GM18498 (cell line): Measurements from ENCODE around the gene TNXB.

Experiments
- ATAC-seq: cut with Tn5 transposase; IDR thresholded peaks from one replicate; pipeline ENCODE4 v1.9.1; 2021; ENCODE audit warnings: mild to moderate bottlenecking, moderate library complexity; ENCODE audit not compliant: unreplicated experiment

TNXB gene

DNA sequence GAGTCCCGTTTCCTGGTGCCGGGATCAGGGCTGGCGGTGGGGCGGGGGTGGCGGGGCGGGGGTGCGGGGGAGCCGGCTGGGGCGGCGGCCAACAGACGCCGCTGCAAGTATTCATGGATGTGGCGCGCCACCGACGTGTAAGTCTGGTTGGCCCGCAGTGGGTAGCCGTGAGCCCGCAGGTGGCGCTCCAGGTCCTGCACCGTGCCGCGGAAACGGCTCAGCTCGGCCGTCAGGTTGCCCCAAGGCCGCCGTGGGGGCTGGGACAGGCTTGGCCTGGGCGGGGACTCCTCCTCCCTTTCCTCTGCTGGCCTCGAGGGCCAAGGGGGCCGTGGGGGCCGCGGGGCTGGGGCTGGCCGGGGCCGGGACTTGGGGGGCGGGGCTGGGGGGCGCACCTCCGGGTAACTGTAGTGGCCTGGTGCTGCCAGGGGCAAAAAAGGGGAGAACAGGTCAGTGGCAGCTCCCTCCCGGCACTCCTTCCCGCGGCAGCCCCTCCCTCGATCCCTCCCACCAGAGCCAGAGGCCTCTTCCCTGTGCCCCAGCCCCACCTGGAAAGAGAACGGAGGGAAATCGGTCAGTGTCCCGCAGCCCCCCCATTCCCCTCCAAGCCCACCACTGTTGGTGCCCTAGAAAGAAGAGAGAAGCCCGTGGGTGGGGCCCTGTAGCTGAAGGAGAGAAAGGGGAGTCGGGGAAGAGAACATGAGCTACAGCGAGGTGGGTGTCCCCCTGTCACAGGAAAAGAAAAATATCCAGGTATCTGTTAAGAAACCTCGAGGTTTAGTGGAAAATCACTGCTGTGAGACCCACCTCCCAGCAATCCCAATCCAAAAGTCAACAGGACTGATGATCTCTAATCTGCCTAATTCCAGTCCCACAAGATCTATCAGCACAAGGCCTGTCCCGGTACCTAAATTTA is 21.3 kb downstream of the TNXB start:
- no peak for ATAC-seq

DNA sequence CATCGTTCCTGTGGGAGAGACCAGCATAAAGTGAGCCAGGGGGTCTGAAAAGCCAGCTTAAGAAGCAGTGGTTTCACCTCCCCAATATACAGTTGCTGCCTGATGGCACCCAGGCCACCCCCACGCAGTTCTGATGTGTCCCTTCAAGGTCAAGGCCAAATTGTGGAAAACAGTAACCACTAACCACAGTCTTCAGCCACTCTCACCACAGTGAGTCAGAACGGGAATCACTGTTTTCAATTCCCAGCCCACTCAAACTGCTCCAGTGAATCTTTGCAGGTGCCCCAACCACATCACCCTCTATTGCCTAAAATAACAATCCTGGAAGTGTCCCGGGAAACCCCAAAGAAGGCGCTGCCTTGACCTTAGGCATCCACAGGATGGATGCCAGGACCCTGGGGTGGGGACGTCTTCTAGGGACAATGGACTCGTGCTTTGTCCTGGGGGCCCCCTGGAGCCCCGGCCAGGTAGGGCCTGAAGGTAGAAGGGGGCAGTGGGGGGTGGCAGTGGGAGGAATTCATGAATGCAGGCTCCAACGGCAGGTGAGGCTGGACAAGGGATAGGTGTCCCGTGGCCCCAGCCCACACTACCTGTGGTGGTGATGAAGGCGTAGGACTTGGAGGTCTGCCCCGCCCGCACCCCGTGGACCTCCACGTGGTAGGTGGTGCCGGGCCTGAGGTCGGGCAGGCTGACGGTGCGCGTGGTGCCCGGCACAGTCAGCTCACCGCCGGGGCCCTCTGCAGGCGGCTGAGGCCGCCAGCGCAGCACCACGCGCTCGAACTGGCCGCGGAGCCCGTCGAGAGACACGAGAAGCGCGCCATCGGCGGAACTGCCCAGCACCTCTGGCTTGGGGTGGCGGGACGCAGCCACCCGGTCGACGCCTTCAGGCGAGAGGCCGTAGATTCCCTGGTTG is 22.2 kb downstream of the TNXB start:
- ATAC-seq: no peak

DNA sequence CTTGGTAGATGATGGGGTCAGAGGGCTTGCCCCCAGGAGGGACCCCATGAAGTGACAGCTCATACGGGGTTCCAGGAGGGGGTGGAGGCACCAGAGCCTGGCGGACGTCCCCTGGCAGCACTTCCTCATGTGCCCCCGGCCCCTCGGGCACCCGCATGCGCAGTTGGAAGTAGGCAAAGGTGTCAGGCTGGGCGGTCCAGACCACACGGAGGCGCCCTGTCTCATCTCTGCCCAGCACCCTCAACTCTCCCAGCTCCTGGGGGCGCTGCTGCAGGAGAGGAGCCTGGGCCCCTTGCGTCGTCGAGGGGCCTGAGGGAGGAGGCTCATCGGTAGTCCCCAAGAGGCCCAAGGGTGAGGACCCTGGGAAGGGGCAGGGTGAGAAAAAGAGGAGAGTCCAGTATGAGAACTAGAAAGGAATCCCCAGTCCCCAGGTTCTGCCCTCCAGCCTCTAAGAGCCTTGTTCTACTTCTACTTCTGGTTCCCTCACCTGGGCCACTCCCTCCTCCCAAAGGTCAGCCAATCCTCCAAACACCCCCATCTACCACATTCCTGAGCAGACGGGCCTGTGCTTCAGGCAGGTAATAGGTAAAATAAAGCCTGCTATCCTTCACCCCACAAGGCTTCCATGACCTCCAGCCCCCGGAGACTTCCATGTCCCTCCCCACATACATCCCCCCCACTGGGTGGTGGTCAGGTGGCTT is 23.2 kb downstream of the TNXB start:
- no peak for ATAC-seq

DNA sequence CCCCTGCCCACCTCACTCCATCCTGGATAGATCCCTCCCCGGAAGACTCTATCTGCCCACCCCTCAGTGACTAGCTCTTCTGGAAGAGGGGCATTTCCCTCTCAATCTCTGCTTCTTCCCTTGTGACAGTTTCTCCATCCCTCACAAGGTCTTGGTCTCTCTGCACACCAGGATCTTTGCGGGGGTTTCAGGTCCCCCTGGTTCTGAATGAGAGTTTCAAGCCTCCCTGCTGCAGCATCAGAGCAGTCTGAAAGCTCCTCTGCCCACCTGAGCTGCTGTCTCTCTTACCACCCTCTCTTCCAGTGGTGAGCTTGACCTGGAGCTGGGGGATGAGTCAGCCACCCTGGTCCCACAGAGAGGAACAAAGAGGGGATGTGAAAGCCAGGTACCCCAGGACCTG is 24.4 kb downstream of the TNXB start:
- no peak for ATAC-seq

DNA sequence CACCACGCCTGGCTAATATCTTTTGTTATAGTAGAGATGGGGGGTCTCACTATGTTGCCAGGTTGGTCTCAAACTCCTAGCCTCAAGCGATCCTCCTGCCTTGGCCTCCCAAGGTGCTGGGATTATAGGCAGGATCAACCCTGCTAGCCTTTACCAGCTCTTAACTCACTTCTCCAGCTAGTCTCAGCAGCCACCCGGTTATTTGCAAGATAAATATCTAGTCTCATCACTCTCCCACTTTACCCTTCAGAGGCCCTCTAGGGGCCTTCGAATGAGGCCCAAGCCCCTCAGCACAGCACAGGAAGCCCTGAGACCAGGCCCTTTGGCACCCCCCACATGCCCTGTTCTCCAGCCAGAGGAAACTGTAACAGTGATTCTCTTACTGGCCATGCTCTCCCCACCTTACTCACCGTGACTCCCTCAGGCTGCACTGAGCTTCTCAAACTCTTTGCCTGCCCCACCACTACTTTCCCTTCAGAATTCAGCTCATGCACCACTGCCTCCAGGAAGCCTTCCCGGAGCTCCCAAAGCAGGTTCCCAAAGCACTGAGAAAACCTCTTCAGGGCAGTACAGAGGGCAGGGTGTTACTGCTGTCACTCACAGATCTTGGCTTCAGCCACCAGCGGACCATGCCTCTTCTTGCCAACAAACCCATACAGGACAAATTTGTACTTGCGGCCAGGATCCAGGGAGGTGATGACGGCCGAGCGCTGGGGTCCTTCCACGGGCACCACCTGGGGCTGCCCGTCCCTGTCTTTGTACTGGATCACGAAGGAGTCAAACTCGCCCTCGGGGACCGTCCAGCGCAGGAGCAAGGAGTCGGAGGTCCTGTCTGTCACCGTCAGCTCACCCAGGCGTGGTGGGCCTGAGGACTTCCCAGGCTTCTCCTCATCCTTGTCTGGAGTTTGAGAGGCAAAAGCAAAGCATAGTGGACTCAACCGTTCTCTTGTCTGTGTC is 25.0 kb downstream of the TNXB start:
- ATAC-seq: no peak

DNA sequence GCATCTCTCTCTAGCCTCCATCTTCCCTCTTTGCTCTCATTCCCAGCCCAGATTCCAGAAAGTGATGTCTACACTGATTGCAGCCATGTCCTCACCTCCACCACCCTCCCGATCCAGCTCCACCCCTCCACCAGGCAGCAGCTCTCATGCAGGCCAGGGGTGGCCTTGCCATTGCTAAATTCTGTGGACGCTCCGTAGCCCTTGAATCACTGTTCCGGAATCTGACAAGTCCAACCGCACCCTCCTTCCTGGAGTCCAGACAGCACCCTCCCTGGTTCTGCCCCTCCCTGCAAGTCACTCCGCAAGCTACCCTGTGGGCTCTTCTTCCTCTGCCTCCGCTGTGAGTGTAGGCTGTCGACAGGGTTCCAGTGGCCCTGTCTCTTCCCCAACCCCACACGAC is 26.2 kb downstream of the TNXB start:
- ATAC-seq: no peak

DNA sequence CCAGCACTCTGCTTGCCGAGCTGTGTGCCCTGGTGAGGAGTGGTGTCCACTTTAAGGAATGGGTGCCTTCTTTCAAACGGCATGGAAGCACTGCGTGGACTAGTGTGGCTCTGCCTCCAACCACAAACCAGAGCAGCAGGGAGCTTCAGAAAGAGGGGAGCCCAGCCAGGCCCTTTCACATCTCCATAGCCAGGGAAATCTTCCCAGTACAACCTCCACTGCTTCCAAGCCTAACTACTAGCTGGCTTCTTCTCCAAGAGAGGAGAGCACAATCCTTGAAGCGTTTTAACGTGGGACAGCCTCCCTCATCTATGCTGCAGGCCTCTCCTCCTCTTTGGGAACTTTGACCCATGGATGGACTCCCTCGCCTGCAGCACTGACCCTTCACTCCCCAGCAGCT is 26.7 kb downstream of the TNXB start:
- ATAC-seq: no peak

DNA sequence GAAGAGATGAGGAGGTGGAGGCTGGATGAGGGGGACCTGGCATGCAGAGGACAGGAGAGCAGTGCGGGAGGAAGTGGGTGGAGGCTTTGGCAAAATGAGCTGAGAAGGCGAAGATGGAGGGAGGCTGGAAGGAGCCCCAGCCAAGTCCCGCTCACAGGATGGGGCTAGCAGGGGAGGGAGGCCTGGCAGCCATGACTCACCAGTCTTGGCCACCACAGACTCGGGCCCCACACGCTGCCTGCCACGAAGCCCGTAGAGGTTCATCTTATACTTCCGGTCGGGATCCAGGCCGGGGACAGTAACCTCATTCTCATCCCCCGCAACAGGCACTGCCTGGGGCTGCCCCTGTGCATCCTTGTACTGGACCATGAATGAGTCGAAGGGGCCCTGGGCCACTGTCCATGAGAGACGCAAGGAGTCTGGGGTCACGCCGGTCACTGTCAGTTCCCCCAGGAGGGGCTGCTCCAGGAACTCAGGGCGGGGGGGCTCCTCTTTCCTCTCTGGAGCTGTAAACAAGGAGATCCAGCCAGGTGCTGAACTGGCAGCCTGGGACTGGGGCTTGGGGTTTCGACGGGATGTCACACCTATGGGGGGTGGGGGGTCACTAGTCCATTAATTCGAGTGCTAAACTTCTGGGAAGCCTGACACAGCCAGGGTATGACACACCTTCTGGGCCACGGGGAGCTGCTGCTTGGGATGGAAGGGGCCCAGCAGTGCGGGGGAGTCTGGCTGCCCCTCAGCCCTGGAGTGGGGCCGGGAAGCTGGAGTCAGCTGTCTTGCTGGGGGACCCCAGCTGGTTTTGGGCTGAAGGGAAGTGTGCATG is 27.8 kb downstream of the TNXB start:
- ATAC-seq: no peak

DNA sequence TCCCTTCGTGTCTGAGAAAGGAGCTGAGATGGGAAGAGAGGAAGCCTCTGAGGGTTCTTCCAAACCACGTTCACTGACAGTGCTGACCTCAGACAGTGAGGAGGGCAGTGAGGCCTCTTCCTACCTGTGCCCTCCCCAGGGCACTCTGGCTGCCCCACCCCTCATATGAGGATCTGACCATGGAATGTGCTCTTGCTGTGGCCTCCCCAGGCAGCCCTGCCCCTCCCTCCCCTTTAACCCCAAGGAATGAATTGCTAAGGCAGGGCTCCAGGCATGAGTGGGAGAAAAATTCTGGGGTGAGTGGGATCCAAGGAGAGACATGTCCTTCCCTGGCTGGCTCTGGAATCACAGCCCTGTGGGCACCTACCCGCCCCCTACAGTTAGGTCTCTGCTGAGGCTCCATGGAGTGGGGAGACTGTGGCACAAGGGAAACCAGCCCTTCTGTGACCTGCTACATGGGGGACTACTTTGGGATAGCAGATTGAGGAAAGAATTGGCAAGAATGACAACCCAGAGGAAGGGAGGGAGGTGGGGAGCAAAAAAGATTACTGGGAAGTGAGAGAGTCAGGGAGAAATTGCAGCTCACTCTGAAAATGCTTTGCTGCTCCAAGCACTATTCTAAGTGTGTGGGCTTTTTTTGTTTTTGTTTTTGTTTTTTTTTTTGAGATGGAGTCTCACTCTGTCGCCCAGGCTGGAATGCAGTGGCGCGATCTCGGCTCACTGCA is 29.4 kb downstream of the TNXB start:
- no peak for ATAC-seq

DNA sequence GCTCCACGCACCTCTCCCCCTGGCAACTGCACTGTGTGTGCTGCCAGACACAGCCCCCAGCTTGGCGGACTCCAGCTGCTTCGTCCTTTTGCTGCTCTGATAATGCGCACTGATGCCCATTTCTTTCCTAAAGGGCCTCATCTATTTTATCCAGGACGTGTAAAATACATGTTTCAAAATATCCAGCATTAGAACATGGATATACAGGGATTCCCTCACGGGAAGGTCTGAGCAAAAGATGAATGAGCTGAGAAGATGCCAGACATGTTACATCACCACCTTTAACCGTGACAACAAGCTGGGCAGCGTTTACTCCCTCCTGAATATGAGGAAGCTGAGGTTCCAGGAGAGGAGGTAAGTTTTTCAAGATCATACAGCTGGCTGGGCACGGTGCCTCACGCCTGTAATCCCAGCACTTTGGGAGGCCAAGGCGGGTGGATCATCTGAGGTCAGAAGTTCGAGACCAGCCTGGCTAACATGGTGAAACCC is 32.8 kb downstream of the TNXB start:
- ATAC-seq: no peak

DNA sequence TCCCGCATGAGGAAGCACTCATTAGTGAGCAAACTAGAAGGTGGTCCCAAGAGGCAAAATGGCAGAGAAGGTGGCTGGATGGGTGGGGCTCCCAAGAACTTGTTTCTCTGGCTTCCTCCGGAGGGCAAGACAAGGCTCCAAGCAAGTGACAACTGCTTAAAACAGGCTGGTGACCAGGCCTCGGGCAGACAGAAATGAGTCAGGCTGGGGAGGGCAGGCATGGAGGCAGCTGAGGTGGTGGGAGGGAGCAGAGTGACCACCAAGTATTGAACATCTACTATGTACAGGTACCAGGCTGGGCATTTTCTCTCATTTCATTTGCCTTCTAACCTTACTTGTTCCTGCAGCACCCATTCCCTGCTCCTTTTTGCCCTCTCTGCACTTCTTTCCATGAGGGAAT is 33.4 kb downstream of the TNXB start:
- no peak for ATAC-seq

DNA sequence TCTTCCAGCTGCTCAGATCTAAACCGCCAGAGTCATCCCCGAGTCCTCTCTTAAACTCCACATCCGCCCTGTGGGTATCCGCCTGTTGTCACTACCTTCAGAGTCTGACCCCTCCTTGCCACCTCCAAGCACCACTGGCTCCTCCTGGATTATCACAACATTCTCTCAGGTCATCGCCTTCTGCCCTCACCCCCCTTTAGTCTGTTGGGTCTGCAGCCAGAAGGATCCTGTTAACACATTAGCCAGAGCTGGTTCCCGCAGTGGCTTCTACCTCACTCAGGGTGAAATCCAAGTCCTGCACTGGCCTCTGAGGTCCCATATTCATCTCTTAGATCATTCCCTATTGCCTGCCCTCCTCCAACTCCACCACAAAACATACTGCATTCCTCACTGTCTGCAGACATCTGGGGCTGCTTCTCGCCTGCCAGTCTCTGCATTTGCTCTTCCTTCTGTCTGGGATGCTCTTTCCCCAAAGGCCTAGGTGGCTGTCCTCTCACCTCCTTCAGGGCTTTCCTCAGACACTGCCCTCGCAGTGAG is 34.1 kb downstream of the TNXB start:
- ATAC-seq: no peak

DNA sequence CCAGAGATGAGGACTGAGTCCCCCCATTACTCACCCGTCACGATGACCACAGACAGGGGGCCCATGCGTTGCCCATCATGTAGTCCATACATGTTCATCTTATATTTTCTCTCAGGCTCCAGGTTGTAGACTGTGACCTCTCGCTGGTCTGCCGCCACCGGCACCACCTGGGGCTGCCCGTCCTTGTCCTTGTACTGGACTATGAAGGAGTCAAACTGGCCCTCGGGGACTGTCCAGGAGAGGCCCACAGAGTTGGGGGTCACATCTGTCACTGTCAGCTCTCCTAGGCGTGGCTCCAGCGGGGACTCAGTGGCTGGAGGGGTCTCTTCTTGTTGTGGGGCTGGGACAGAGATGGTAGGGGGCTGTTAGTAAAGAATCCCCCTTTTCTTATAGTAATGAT is 35.5 kb downstream of the TNXB start:
- ATAC-seq: no peak

DNA sequence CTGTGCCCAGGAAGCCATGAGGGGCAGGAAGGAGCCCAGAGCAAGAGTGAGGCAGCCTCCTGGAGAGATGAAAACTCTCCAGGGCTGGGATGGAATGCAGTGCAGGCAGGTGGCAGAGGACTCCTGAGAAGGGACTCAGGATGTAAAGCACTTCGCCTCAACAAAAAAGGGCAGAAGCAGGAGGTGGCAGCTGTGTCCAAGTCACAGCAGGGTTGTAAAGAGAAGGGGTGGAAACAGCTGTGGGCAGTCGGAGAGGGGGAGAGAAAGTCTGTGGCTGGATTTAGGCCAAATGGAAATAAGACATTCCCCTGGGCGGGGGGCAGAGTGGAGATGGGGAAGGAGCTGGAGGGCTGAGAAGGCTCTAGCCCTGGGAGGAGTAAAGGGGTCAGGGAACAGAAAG is 36.0 kb downstream of the TNXB start:
- ATAC-seq: no peak

DNA sequence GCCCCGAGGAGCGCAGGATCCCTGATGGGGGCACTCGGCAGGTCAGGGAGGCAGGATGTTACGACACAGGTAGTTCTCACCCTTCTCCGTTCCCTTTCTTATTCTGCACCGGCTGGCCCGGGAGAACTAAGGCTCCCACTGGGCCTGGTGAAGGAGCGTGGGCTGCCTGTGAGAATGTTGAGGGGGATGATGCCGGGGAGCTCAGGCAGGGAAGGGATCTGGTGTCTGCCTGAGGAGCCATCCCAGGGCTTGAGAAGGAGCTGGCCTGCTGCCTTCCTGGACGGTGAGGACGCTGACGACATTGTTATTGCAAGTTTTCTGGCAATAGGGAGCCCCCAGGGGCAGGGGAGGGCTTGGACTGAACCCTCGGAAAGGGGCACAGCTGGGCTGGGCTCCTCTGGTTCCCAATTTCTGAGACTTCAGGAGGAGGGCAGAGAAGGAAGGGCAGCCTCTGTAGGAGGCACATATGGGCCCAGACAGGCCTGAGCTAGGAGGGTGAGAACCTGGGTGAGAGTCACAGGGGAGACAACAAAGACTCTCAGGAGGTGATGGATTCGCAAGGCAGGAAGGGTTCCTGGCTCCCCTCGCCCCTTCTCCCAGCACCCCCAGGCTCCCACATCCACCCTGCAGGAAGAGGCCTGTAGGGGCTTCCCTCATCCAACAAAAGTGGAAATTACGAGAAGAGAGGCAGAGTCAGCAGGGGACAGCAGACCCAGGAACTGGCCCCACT is 38.2 kb downstream of the TNXB start:
- ATAC-seq: no peak

DNA sequence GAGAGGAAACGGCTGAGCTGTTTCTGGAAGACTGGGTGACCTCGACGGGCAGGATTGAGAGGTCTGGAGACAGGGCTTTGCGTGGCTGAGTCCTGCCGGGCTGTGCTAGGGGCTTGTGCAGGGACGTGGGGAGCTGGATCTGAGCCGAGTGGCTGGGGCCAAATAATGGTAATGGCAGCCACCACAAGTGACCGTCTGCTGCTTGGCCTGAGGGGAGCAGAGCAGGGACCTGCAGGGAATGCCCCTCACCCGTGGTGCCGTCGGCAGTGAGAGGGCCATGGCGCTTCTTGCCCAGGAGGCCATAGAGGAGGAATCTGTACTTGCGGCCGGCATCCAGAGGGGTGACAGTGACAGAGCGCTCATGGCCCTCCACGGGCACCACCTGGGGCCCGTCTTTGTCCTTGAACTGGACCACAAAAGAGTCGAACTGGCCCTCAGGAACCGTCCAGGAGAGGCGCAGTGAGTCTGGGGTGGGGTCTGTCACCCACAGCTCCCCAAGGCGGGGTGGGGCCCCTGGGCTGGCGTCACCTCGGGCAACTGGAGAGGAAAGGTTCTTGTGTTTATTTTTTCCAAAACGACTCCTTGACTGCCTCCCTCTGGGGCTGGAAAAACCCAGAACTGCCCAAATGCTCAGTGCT is 39.1 kb downstream of the TNXB start:
- ATAC-seq: no peak

DNA sequence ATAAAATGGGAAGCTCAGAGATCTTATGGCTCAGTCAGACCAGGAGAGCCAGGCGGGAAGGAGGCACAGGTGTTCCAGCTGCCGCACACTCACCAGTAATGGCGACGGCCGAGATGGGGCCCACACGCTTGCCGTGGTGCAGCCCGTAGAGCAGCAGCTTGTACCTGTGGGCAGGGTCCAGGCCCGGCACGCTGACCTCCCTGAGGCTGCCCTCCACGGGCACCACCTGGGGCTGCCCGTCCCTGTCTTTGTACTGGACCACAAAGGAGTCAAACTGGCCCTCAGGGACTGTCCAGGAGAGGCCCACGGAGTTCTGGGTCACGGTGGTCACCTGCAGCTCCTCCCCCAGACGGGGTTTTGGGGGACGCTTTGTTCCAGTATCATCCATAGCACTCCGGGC is 39.7 kb downstream of the TNXB start:
- no peak for ATAC-seq
